GM12878 (cell line): ENCODE results near the gene RABL6. TPM values are rescaled to one million over a fixed set of nuclear protein-coding genes. Genes with fewer than 3 reads are reported as not detected.

ENCODE experiments used
- NR2C2 ChIP-seq: IDR thresholded peaks from 2 replicates; pipeline ENCODE4 v1.6.1; 2011; ENCODE audit warnings: borderline replicate concordance, low read depth; ENCODE audit not compliant: control insufficient read depth, insufficient read length
- POLR2A ChIP-seq: IDR thresholded peaks from 2 replicates; pipeline ENCODE4 v1.6.1; 2011; ENCODE audit warnings: low read depth, mild to moderate bottlenecking, low read length
- POLR2AphosphoS2 ChIP-seq: IDR thresholded peaks from 2 replicates; pipeline ENCODE4 v1.6.1; 2011; ENCODE audit warnings: low read depth, mild to moderate bottlenecking, low read length, improper control_type of control experiment, moderate library complexity
- POLR2AphosphoS5 ChIP-seq: IDR thresholded peaks from 2 replicates; pipeline ENCODE4 v1.6.1; 2011; ENCODE audit warnings: mild to moderate bottlenecking, low read length, inconsistent platforms
- polyA plus RNA-seq, 11 experiments: library from polyadenylated mRNA; depleted of rRNA in 4 of 11; unstranded in 6 of 11; stranded (reverse) in 5 of 11; fragments of >200 nt; fragmentation: Nextera tagmentation in 4 of 11; fragmentation: Illumina TruSeq in 1 of 11; extraction: Ambion mirVana in 4 of 11; extraction: Trizol in 1 of 11; gene quantifications; 1 replicate in 1 of 11; 2 replicates in 10 of 11; pipeline versions ENCODE4 v1.2.1 to v1.2.3, GENCODE V29; 2011 to 2016; ENCODE audit warnings: inconsistent platforms in 2 of 11, missing spikeins in 2 of 11, low read depth in 1 of 11
- total RNA-seq, 4 experiments: library from RNA; depleted of rRNA in 3 of 4; stranded (reverse); fragments of >200 nt in 3 of 4; fragmentation: Illumina TruSeq in 1 of 4; extraction: Trizol in 1 of 4; gene quantifications; 2 replicates each; pipeline versions ENCODE4 v1.2.1 to v1.2.3, GENCODE V29; 2013 to 2021
- TF ChIP-seq, protein P1 (sequence below): IDR thresholded peaks from 2 replicates; pipeline ENCODE4 v1.6.1; 2011; ENCODE audit warnings: borderline replicate concordance, low read depth, mild to moderate bottlenecking, moderate library complexity, low read length; ENCODE audit not compliant: insufficient read depth, poor library complexity, severe bottlenecking
- TF ChIP-seq, protein P2 (sequence below): fragments of 450-650 bp; IDR thresholded peaks from 2 replicates; pipeline ENCODE4 v1.6.1; 2016; ENCODE audit warnings: mild to moderate bottlenecking
- TF ChIP-seq, protein P3 (sequence below), 3 experiments: IDR thresholded peaks in 2 of 3; conservative IDR thresholded peaks in 1 of 3; 2 replicates each; pipeline ENCODE4 v1.5.1; 2011; ENCODE audit warnings: low read depth in 3 of 3, low read length in 3 of 3, mild to moderate bottlenecking in 3 of 3, control low read depth in 2 of 3, moderate library complexity in 2 of 3, inconsistent platforms in 1 of 3, mixed read lengths in 1 of 3; ENCODE audit not compliant: control insufficient read depth in 2 of 3, insufficient read depth in 1 of 3; ENCODE audit errors: extremely low read depth in 1 of 3

Gene RABL6
- total and polyA plus RNA-seq, 10 of the 15 experiments (the other 5 are each of a cell fraction or from before 2014, with no cell fraction given), result 1.4 to 134 (median 42.7) TPM

DNA sequence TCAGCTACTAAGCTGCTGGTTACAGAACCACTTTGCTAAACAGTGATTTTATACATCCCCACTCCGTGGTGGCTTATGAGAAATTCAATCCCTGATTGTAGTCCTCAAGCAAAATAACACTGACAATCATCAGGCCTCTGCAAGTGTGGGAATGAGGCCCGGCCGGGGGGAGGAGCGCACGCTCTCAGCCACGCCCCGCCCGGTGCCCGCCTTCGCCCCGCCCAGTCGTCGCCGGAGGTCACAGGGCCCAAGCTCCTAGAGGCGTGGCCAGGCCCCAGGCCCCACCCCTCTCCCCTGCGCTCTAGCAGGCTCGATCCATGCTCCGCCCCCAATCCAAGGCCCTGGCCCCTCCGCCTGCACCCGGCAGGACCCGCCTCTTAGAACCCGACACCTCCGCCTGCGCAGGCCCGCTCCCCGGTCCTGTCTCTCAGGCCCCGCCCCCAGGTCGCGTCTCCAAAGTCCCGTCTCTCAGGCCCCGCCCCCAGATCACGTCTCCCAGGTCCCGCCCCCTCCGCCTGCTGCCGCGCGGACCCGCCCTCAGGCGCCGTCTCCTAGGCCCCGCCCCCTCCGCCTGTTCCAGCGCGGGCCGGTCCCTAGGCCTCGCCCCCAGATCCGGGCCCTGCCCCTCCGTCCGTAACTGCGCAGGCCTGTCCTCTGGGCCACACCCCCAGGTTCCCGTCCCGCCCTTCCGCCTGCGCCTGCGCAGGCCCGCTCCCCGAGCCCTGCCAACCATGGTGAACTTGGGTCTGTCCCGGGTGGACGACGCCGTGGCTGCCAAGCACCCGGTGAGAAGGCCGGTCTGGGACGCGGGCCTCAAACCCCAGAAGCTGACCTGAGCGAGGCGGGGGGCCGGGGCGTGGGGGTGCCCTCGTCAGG is 16.9 kb upstream of the RABL6 start, which contains the start of gene TMEM141 (continued):
- TF ChIP-seq, protein P1, sequence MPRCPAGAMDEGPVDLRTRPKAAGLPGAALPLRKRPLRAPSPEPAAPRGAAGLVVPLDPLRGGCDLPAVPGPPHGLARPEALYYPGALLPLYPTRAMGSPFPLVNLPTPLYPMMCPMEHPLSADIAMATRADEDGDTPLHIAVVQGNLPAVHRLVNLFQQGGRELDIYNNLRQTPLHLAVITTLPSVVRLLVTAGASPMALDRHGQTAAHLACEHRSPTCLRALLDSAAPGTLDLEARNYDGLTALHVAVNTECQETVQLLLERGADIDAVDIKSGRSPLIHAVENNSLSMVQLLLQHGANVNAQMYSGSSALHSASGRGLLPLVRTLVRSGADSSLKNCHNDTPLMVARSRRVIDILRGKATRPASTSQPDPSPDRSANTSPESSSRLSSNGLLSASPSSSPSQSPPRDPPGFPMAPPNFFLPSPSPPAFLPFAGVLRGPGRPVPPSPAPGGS, result no peak
- peak; percentile 83 for TF ChIP-seq POLR2A
- peak; percentile 59; the same call in 1 of the 2 replicates for TF ChIP-seq POLR2AphosphoS5
- peak; percentile 66; the same call in 1 of the 2 replicates for TF ChIP-seq POLR2AphosphoS2
- TF ChIP-seq, protein P2, sequence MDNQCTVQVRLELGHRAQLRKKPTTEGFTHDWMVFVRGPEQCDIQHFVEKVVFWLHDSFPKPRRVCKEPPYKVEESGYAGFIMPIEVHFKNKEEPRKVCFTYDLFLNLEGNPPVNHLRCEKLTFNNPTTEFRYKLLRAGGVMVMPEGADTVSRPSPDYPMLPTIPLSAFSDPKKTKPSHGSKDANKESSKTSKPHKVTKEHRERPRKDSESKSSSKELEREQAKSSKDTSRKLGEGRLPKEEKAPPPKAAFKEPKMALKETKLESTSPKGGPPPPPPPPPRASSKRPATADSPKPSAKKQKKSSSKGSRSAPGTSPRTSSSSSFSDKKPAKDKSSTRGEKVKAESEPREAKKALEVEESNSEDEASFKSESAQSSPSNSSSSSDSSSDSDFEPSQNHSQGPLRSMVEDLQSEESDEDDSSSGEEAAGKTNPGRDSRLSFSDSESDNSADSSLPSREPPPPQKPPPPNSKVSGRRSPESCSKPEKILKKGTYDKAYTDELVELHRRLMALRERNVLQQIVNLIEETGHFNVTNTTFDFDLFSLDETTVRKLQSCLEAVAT, result no peak
- no peak for TF ChIP-seq NR2C2
- TF ChIP-seq, protein P3, sequence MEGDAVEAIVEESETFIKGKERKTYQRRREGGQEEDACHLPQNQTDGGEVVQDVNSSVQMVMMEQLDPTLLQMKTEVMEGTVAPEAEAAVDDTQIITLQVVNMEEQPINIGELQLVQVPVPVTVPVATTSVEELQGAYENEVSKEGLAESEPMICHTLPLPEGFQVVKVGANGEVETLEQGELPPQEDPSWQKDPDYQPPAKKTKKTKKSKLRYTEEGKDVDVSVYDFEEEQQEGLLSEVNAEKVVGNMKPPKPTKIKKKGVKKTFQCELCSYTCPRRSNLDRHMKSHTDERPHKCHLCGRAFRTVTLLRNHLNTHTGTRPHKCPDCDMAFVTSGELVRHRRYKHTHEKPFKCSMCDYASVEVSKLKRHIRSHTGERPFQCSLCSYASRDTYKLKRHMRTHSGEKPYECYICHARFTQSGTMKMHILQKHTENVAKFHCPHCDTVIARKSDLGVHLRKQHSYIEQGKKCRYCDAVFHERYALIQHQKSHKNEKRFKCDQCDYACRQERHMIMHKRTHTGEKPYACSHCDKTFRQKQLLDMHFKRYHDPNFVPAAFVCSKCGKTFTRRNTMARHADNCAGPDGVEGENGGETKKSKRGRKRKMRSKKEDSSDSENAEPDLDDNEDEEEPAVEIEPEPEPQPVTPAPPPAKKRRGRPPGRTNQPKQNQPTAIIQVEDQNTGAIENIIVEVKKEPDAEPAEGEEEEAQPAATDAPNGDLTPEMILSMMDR (IDR thresholded peaks at IDR 0.05 in 2 of 3, conservative IDR thresholded peaks at IDR 0.05 in 1 of 3; ENCODE audit: control insufficient read depth in 2 of 3, extremely low read depth in 1 of 3, insufficient read depth in 1 of 3, low read depth in 3 of 3, low read length in 3 of 3), result no peak
- TF ChIP-seq, all 136 proteins: peak for 16
